Body of pancreas (tissue), 4 donors: ENCODE results near the gene COL23A1.

Experiments used
- CTCF ChIP-seq, 7 experiments: fragments of 450-650 bp in 4 of 7; fragments of 200-600 bp in 3 of 7; sonication (generic) in 3 of 7; IDR thresholded peaks; one replicate each; pipeline ENCODE4 v1.5.1; 2016 to 2019; ENCODE audit warnings: antibody characterized with exemption in 7 of 7
- POLR2A ChIP-seq, 3 donors: fragments of 450-650 bp; IDR thresholded peaks; one replicate each; pipeline ENCODE4 v1.6.1; 2016; ENCODE audit warnings: antibody characterized with exemption in 3 of 3, mild to moderate bottlenecking in 2 of 3

GRCh38 chr5:178304016-178304415 lies 286.2 kb downstream of the COL23A1 start:
- TF ChIP-seq POLR2A (IDR thresholded peaks at IDR 0.05) (no peak), CTCF (IDR thresholded peaks at IDR 0.05) (no peak)
